GM21737 (cell line): ENCODE measurements around the gene METTL25B.

ENCODE experiments used
- ATAC-seq: cut with Tn5 transposase; IDR thresholded peaks from one replicate; pipeline ENCODE4 v1.9.1; 2021; ENCODE audit warnings: mild to moderate bottlenecking, moderate library complexity; ENCODE audit not compliant: unreplicated experiment

The METTL25B gene

GRCh38 chr1:156727926-156728598 lies at the start of gene METTL25B:
TSS of gene METTL25B (plus strand) at chr1:156728469. CDS start at chr1:156729105, 636 bp downstream.
- peak; percentile 39 for ATAC-seq

GRCh38 chr1:156680056-156680455 lies 48.2 kb upstream of the METTL25B start:
- no peak for ATAC-seq

DNA sequence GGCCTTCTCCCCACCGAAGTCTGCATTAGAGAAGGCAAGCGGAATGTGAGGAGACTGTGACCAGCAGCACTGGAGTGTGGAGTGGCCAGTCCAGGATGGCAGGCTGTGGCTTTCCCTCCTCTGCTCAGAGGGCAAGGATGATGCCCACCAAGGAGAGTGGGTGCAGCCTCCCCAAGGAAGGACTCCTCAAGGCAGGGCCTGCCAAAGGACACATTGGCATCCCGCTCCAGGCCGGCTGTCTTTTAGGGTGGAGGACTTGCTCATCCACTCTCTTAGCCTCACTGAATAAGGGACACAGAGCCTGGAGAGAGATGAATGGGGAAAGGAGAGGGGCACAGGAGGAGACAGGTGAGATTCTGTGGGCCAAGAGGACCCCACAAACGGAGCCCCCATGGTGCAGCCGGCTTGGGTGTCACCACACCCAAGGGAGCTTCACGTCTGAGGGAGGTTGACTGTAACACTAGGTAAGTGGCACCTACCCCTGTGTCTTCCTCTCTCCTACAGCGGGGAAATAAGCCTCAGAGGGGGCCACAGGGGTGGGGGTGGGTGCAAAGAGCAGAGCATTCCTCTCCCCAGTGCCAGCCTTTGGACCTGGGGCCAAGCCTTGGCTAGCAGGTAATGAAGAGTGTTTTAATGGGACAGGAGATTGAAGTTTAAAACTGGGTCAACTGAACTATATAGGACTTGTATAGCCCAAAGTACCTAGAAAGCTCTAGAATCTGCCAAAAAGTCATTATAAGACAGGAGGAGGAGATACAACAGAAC lies 46.9 kb upstream of the METTL25B start:
- ATAC-seq: no peak

GRCh38 chr1:156682166-156682890 lies 45.9 kb upstream of the METTL25B start:
- no peak for ATAC-seq

GRCh38 chr1:156684227-156684782 lies 44.0 kb upstream of the METTL25B start:
- ATAC-seq: no peak

DNA sequence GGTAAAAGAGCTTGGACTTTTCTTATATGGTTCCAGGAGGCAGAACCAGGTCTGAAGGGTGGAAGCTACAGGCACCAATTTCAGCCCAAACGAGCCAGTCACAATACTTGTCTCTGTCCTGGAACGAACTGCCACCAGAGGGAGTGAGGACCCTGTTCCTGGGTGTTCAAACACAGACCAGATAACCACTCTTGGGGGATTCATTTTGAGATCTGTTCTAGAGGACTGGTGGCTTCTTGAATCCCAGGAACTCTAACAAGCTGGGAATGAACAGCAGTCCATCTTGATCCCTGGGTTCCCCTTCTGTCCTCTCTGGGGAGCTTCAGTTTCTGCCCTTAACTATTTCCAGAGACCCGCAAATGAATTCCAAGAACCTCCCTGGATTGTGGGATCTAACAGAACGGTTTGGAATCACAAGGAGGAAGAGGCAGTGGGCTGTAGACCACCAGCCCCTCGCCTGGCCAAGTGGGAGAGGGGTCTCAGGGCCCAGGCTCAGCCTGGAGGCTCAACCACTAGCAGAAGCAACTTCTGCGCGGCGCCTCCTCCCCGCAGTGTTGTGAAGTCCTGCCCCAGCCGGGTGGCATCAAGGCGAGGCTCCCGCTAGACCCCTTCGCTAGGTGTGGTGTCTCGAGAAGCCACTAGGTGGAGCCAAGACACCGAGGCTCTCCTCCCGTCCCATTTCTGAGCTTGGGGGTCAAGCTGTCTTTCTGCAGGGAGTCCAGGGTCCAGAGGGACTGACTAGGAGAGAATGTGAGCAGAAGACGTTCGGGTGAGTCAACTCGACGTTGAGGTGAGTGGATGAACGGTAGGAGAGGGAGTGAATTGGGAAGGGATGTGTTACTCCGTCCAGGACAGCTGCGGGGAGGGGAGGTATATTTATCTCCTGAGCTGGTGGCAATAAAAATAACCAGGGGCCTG lies 39.0 kb upstream of the METTL25B start:
- ATAC-seq: peak; percentile 57

- no peak for ATAC-seq
Observed at GRCh38 chr1:156689953-156690674, 38.2 kb upstream of the METTL25B start.

DNA sequence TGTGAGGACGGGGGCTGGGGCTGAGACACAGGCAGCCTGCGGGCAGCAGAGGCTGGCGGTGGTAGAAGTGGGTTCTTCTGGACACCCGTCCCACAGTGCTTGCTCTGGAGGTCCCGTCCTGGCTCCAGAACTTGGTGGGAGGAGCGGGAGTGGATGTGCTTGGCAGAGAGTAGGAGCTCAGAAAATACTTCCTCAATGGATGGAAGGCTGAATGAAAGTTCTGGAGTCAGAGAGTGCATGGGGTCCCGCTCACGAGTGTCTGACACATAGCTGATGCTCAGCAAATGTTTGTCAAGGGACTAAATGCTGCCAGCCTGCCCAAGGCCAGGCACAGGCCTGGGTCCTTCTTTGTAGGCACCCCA lies 37.6 kb upstream of the METTL25B start:
- ATAC-seq: no peak

DNA sequence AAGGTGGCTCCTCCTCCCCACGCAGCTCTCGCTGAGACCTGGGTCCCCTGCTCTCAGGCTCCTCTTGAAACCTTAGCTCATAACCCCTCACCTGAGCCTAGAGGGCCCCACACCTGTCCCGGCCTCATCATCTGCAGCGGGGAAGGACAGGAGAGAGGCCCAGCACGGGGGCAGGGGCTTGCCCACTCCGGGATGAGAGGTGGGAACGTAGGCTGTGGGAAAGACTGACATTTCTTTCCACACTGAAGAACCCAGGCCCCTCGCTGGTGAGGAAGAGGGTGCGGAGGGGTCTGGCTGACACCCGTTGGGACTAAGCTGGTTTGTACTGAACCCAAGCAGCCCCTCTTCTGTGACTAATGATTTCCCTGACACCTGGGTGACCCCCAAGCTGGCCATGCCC lies 37.1 kb upstream of the METTL25B start:
- ATAC-seq: no peak

DNA sequence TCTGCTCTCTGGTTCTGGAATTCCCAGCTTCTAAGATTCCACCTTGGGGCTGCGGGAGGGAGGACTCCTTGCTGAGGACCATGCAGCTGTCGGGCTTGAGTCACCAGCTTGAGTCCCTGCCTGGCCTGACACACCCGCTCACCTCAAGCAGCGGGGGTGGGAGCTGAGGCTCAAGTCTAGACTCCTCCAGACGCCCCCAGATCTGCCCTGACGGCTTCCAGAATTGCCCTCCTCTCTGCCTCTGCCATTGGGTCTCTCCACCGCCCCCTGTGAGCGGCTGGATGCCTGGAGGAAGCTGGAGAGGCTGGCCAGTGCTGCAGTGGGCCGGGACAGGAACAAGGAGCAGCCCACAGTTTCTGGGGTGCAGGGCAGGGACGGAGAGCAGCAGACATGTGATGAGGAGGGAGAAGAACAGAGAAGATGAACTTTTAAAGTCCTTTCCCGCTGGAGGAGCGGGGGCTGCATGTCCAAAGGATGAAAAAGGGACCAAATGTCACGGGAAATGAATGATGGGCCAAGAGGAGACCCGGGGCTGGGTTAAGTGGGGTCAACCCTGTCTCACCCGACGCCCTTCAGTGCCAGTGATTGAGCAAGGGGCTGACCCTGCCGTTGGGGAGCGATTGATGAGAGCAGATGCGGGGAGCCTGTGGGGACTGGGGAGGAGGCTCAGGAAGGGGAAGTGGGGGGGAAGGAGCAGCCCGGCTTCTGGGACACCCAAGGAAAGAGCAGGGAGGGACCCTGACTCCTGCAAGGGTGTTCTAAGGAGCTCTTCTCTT lies 36.4 kb upstream of the METTL25B start:
- ATAC-seq: no peak

GRCh38 chr1:156692441-156692924 lies 35.8 kb upstream of the METTL25B start:
- no peak for ATAC-seq

GRCh38 chr1:156692925-156693847 lies 35.1 kb upstream of the METTL25B start:
- no peak for ATAC-seq

DNA sequence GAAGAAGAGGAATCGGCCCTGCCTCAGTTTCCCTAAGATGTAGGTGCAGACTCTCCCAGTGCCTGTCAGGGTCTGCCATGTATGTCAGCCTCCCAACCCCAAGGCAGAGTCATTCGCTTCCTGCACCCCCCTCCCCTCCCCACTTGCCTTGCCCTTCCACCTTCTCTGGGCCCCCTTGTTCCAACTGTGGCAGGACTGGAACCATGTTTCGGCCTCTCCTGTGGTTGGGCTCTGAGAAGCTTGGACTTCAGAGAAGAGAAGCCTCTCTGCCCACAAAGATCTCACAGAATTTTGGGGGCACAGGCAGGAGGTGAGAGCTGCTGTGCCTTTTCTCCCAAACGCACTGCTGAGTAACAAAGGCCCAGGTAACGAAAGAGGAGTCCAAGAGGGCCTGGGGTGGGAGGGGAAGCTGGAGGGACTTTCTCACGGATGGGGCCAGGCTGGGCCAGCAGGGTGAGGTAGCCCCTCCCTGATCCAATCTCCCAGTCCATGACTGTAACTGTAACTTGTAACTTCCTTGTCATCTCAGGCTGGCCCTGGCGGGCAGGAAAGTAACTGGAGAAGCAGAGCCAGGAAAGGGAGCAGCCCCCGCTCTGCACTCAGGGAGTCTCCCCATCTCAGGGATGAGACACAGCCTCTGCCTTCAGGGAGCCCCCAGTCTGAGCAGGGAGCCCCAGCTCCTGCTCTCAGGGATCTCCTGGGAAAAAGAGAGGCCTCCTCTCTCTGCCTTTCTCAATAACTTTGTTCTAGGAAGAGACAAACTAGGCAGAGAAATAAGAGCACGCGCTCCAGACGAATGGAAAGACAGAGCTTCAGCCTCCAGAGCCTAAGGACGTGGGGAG lies 34.2 kb upstream of the METTL25B start:
- ATAC-seq: no peak

GRCh38 chr1:156694690-156694962 lies 33.6 kb upstream of the METTL25B start:
- ATAC-seq: no peak

DNA sequence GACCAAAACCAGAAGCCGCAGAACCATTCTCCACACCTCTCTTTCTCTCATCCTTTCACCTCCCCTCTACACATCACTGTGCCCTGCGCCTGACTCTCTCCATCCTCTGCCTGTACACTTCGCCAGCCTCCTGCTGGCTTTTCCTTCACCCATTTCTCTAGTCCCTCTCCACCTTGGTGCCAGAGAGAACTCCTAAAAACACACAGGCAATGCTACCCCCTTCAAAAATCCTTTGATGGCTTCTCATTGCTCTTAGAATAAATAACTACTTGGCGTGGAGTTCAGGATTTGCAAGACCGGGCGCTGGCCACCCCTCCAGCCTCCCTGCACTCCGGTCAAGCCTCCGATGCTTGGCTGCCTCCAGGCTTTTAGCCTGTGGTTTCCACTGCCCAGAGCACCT lies 31.5 kb upstream of the METTL25B start:
- ATAC-seq: no peak

DNA sequence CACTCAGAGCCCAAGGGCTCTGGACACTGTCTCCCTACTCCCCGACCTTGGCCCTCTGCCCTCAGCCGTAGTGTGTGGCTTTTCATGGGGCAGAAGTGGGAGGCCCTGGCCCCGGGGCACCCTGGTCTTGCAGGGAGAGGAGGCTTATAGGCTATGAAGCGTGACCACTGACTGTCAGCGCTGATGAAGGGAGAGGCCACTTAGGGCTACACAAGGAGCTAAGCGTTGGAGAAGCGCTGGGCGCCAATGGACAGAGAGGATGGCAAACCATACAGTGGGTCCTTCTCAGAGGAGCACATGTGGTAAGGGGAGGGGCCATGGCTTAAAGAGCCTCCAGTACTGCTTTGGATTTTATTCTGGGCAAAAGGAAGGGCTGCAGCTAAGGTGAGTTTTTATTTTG lies 30.8 kb upstream of the METTL25B start:
- no peak for ATAC-seq

DNA sequence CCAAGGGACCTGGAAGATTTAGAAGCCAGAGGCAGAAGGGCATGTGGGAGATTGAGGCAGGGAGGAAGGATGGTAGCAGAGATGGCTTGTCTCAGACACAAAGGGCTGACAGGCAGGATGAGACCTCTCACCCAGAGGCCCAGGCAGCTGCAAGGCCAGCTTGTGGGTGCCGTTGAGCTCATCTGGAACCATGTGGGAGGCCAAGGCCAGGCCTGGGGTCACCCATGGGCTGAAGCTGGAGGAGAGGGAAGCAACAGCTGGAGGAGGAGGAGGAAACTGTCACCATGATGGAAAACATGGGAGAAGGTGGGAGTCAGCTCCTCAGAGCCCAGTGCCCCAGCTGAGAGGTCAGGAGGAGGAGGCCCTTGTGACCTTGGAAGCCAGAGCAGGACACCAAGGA lies 29.3 kb upstream of the METTL25B start:
- ATAC-seq: no peak
